ENCODE measurements around the gene KIF12. TPM values are rescaled to one million over a fixed set of nuclear protein-coding genes. Genes with fewer than 3 reads are reported as not detected.
A peak's percentile ranks its signal among the peaks of the same experiment; 100 is the strongest.

Gene KIF12
- total RNA-seq (0.13 TPM), polyA plus RNA-seq (ENCODE audit: insufficient read depth in 1 of 8, insufficient read length in 8 of 8, low replicate concordance in 1 of 8) (1 to 10 TPM in 2 of 8 donors, under 1 TPM in 6; 0.05 to 7.2 (median 0.35) TPM)
- long read RNA-seq, donor 1, result 0 reads
- long read RNA-seq, donor 2, result 0 reads
- long read RNA-seq, donor 3, result 0 reads
- long read RNA-seq, donor 4, result 0 reads
- long read RNA-seq, donor 5, result 0 reads
- long read RNA-seq, donor 6, result 0 reads
- long read RNA-seq, donor 7, result 0 reads
- long read RNA-seq, donor 8, result 0 reads
- long read RNA-seq, donor 9, result 0 reads
- long read RNA-seq, donor 10, result 0 reads
- long read RNA-seq, donor 11, result 0 reads

- WGBS (ENCODE audit: insufficient coverage), result 9% methylated on average over 28 of the region's 32 CpGs
- no peak for DNase-seq
- Histone ChIP-seq H3K36me3 (ENCODE audit: control insufficient read depth, insufficient read depth, low read length) (no peaks in the 10 kb centered on the region), H3K27me3 (ENCODE audit: control insufficient read depth, insufficient read depth, low read length) (peaks cover 31% of the 10 kb centered on the region), H3K4me1 (ENCODE audit: control insufficient read depth, insufficient read depth, low read length) (peaks cover 14% of the 10 kb centered on the region), H3K4me3 (ENCODE audit: low read length) (no peak within 1 kb of the TSS), H3K9me3 (replicated peaks; ENCODE audit: control insufficient read depth, low read depth, low read length) (peaks cover 11% of the 10 kb centered on the region), H3K27ac (ENCODE audit: low read length) (no peak within 1 kb of the TSS)
Measured at GRCh38 chr9:114098936-114099668, at the start of gene KIF12. TSS of gene KIF12 (minus strand) at chr9:114099292. CDS start at chr9:114099276, 16 bp downstream.

- 81% methylated on average over 4 of the region's 6 CpGs for WGBS (ENCODE audit: insufficient coverage)
- Histone ChIP-seq H3K27ac (ENCODE audit: low read length) (no peak overlapping the region), H3K27me3 (ENCODE audit: control insufficient read depth, insufficient read depth, low read length) (peaks cover 8% of the 10 kb centered on the region), H3K36me3 (ENCODE audit: control insufficient read depth, insufficient read depth, low read length) (no peaks in the 10 kb centered on the region), H3K9me3 (replicated peaks; ENCODE audit: control insufficient read depth, low read depth, low read length) (no peaks in the 10 kb centered on the region), H3K4me3 (ENCODE audit: low read length) (no peak overlapping the region), H3K4me1 (ENCODE audit: control insufficient read depth, insufficient read depth, low read length) (peaks cover 22% of the 10 kb centered on the region)
- DNase-seq, result no peak
Measured at GRCh38 chr9:114146735-114147134, 47.6 kb upstream of the KIF12 start.

- H3K9me3 ChIP-seq (replicated peaks; ENCODE audit: control insufficient read depth, low read depth, low read length), result no peaks in the 10 kb centered on the region
- H3K27ac ChIP-seq (ENCODE audit: low read length), result no peak overlapping the region
- no CpG with 5 or more reads among the region's 5 CpGs for WGBS (ENCODE audit: insufficient coverage)
- no peak overlapping the region for H3K4me3 ChIP-seq (ENCODE audit: low read length)
- DNase-seq, result no peak
- H3K4me1 ChIP-seq (ENCODE audit: control insufficient read depth, insufficient read depth, low read length), result peaks cover 47% of the 10 kb centered on the region
- no peaks in the 10 kb centered on the region for H3K36me3 ChIP-seq (ENCODE audit: control insufficient read depth, insufficient read depth, low read length)
- H3K27me3 ChIP-seq (ENCODE audit: control insufficient read depth, insufficient read depth, low read length), result peaks cover 6% of the 10 kb centered on the region
Measured at GRCh38 chr9:114143234-114143633, 44.1 kb upstream of the KIF12 start.

- Histone ChIP-seq H3K4me3 (ENCODE audit: low read length) (no peak overlapping the region), H3K4me1 (ENCODE audit: control insufficient read depth, insufficient read depth, low read length) (peaks cover 47% of the 10 kb centered on the region), H3K27ac (ENCODE audit: low read length) (peak overlapping the region; percentile 17), H3K9me3 (replicated peaks; ENCODE audit: control insufficient read depth, low read depth, low read length) (peaks cover 2% of the 10 kb centered on the region), H3K27me3 (ENCODE audit: control insufficient read depth, insufficient read depth, low read length) (peaks cover 2% of the 10 kb centered on the region), H3K36me3 (ENCODE audit: control insufficient read depth, insufficient read depth, low read length) (no peaks in the 10 kb centered on the region)
- peak; percentile 61 for DNase-seq
- 48% methylated on average over 2 of the region's 7 CpGs for WGBS (ENCODE audit: insufficient coverage)
Measured at GRCh38 chr9:114141553-114142402, 42.7 kb upstream of the KIF12 start.

GRCh38 chr9:114140850-114141249 is 41.8 kb upstream of the KIF12 start:
- Histone ChIP-seq H3K36me3 (ENCODE audit: control insufficient read depth, insufficient read depth, low read length) (no peaks in the 10 kb centered on the region), H3K4me1 (ENCODE audit: control insufficient read depth, insufficient read depth, low read length) (peaks cover 47% of the 10 kb centered on the region), H3K9me3 (replicated peaks; ENCODE audit: control insufficient read depth, low read depth, low read length) (peaks cover 2% of the 10 kb centered on the region), H3K27me3 (ENCODE audit: control insufficient read depth, insufficient read depth, low read length) (peaks cover under 1% of the 10 kb centered on the region), H3K27ac (ENCODE audit: low read length) (peak overlapping the region; percentile 48), H3K4me3 (ENCODE audit: low read length) (no peak overlapping the region)
- WGBS (ENCODE audit: insufficient coverage), result 40% methylated on average over 1 of the region's 4 CpGs
- no peak for DNase-seq

- H3K4me3 ChIP-seq (ENCODE audit: low read length), result no peak overlapping the region
- peaks cover 3% of the 10 kb centered on the region for H3K27me3 ChIP-seq (ENCODE audit: control insufficient read depth, insufficient read depth, low read length)
- peaks cover 47% of the 10 kb centered on the region for H3K4me1 ChIP-seq (ENCODE audit: control insufficient read depth, insufficient read depth, low read length)
- H3K27ac ChIP-seq (ENCODE audit: low read length), result no peak overlapping the region
- no peak for DNase-seq
- H3K36me3 ChIP-seq (ENCODE audit: control insufficient read depth, insufficient read depth, low read length), result no peaks in the 10 kb centered on the region
- peaks cover 2% of the 10 kb centered on the region for H3K9me3 ChIP-seq (replicated peaks; ENCODE audit: control insufficient read depth, low read depth, low read length)
- WGBS (ENCODE audit: insufficient coverage), result no CpG with 5 or more reads among the region's 2 CpGs
Measured at GRCh38 chr9:114140401-114140800, 41.3 kb upstream of the KIF12 start.

GRCh38 chr9:114139071-114139470 is 40.0 kb upstream of the KIF12 start:
- H3K4me3 ChIP-seq (ENCODE audit: low read length), result no peak overlapping the region
- no peaks in the 10 kb centered on the region for H3K36me3 ChIP-seq (ENCODE audit: control insufficient read depth, insufficient read depth, low read length)
- peaks cover 3% of the 10 kb centered on the region for H3K27me3 ChIP-seq (ENCODE audit: control insufficient read depth, insufficient read depth, low read length)
- DNase-seq, result no peak
- H3K27ac ChIP-seq (ENCODE audit: low read length), result no peak overlapping the region
- peaks cover 2% of the 10 kb centered on the region for H3K9me3 ChIP-seq (replicated peaks; ENCODE audit: control insufficient read depth, low read depth, low read length)
- WGBS (ENCODE audit: insufficient coverage), result 52% methylated on average over 5 of the region's 5 CpGs
- H3K4me1 ChIP-seq (ENCODE audit: control insufficient read depth, insufficient read depth, low read length), result peaks cover 47% of the 10 kb centered on the region

GRCh38 chr9:114138552-114138971 is 39.5 kb upstream of the KIF12 start:
- no peaks in the 10 kb centered on the region for H3K36me3 ChIP-seq (ENCODE audit: control insufficient read depth, insufficient read depth, low read length)
- H3K4me1 ChIP-seq (ENCODE audit: control insufficient read depth, insufficient read depth, low read length), result peaks cover 47% of the 10 kb centered on the region
- peaks cover 3% of the 10 kb centered on the region for H3K27me3 ChIP-seq (ENCODE audit: control insufficient read depth, insufficient read depth, low read length)
- H3K9me3 ChIP-seq (replicated peaks; ENCODE audit: control insufficient read depth, low read depth, low read length), result peaks cover 2% of the 10 kb centered on the region
- no peak for DNase-seq
- WGBS (ENCODE audit: insufficient coverage), result 74% methylated on average over 8 of the region's 8 CpGs
- H3K4me3 ChIP-seq (ENCODE audit: low read length), result no peak overlapping the region
- no peak overlapping the region for H3K27ac ChIP-seq (ENCODE audit: low read length)

- Histone ChIP-seq H3K27me3 (ENCODE audit: control insufficient read depth, insufficient read depth, low read length) (peaks cover 3% of the 10 kb centered on the region), H3K27ac (ENCODE audit: low read length) (no peak overlapping the region), H3K36me3 (ENCODE audit: control insufficient read depth, insufficient read depth, low read length) (no peaks in the 10 kb centered on the region), H3K4me1 (ENCODE audit: control insufficient read depth, insufficient read depth, low read length) (peaks cover 41% of the 10 kb centered on the region), H3K9me3 (replicated peaks; ENCODE audit: control insufficient read depth, low read depth, low read length) (peaks cover 2% of the 10 kb centered on the region), H3K4me3 (ENCODE audit: low read length) (no peak overlapping the region)
- WGBS (ENCODE audit: insufficient coverage), result 87% methylated on average over 3 of the region's 6 CpGs
- no peak for DNase-seq
Measured at GRCh38 chr9:114137831-114138230, 38.7 kb upstream of the KIF12 start.

Data from muscle of leg (tissue), 16 donors.